SK-N-SH (cell line): ENCODE measurements around the gene CLASP1. TPM values are rescaled to one million over a fixed set of nuclear protein-coding genes. Genes with fewer than 3 reads are reported as not detected.

Experiments used
- CTCF ChIA-PET: fragments of 300-600, 350-600 bp; formaldehyde crosslinking; extraction: SDS; loops from one replicate; lab custom pipeline; 2021; lab: Yijun Ruan, JAX
- POLR2A ChIA-PET: fragments of 350-600 bp; sonication (Branson Sonifier 250); formaldehyde crosslinking; extraction: SDS; loops from one replicate; lab custom pipeline; 2020; ENCODE audit warnings: antibody characterized with exemption, inconsistent platforms; lab: Yijun Ruan, JAX
- DNase-seq: peaks from one replicate; pipeline ENCODE4 v3.0.0; 2012
- H2AFZ ChIP-seq: fragments of 200-600 bp; sonication (generic); 2 replicates; pipeline ENCODE4 v1.8.1; 2016; ENCODE audit warnings: antibody characterized with exemption, mild to moderate bottlenecking, low read depth
- H3F3A ChIP-seq: fragments of 200-600 bp; sonication (generic); replicated peaks from 2 replicates; pipeline ENCODE3; 2016; ENCODE audit warnings: antibody characterized with exemption, mild to moderate bottlenecking; ENCODE audit not compliant: insufficient read depth
- H3K27ac ChIP-seq, 2 experiments: fragments of 200-500 bp in 1 of 2; fragments of 200-600 bp in 1 of 2; sonication (Bioruptor generic) in 1 of 2; sonication (generic), shearing (Covaris generic) in 1 of 2; 2 replicates each; pipeline versions ENCODE4 v1.5.1 to v1.6.1; 2014 to 2016; ENCODE audit warnings: low read depth in 2 of 2, inconsistent platforms in 1 of 2, low read length in 1 of 2, mild to moderate bottlenecking in 1 of 2, mixed read lengths in 1 of 2
- H3K27me3 ChIP-seq: fragments of 200-600 bp; sonication (generic), shearing (Covaris generic); 2 replicates; pipeline ENCODE4 v1.6.1; 2016; ENCODE audit warnings: mixed run types; ENCODE audit not compliant: insufficient read depth
- H3K36me3 ChIP-seq, 2 experiments: fragments of 200-500 bp in 1 of 2; fragments of 200-600 bp in 1 of 2; sonication (Bioruptor generic) in 1 of 2; sonication (generic) in 1 of 2; replicated peaks in 1 of 2; 2 replicates each; pipeline versions ENCODE3 to v1.5.1; 2014 to 2016; ENCODE audit warnings: low read length in 1 of 2, mild to moderate bottlenecking in 1 of 2; ENCODE audit not compliant: insufficient read depth in 2 of 2, control insufficient read depth in 1 of 2
- H3K4me1 ChIP-seq, 2 experiments: fragments of 200-500 bp in 1 of 2; fragments of 200-600 bp in 1 of 2; sonication (Bioruptor generic) in 1 of 2; sonication (generic), shearing (Covaris generic) in 1 of 2; 2 replicates each; pipeline versions ENCODE4 v1.5.1 to v1.6.1; 2014 to 2016; ENCODE audit warnings: low read depth in 1 of 2, low read length in 1 of 2, mixed run types in 1 of 2; ENCODE audit not compliant: insufficient read depth in 2 of 2, control insufficient read depth in 1 of 2
- H3K4me2 ChIP-seq: fragments of 200-600 bp; sonication (generic), shearing (Covaris generic); 2 replicates; pipeline ENCODE4 v1.6.1; 2017; ENCODE audit warnings: mixed run types
- H3K4me3 ChIP-seq, 2 experiments: fragments of 200-500 bp in 1 of 2; fragments of 200-600 bp in 1 of 2; sonication (Bioruptor generic) in 1 of 2; sonication (generic), shearing (Covaris generic) in 1 of 2; 2 replicates each; pipeline versions ENCODE4 v1.5.1 to v1.8.1; 2014 to 2016; ENCODE audit warnings: low read depth in 2 of 2, inconsistent platforms in 1 of 2, low read length in 1 of 2, mild to moderate bottlenecking in 1 of 2, mixed read lengths in 1 of 2, moderate library complexity in 1 of 2
- H3K79me2 ChIP-seq: fragments of 200-600 bp; sonication (generic); 2 replicates; pipeline ENCODE4 v1.8.1; 2017; ENCODE audit warnings: mild to moderate bottlenecking; ENCODE audit not compliant: insufficient read depth
- H3K9ac ChIP-seq: fragments of 200-600 bp; sonication (generic); 2 replicates; pipeline ENCODE4 v1.6.1; 2017; ENCODE audit warnings: mixed run types
- H3K9me2 ChIP-seq: fragments of 200-600 bp; sonication (generic); 2 replicates; pipeline ENCODE4 v1.6.1; 2017; ENCODE audit warnings: mixed run types
- H3K9me3 ChIP-seq: fragments of 200-600 bp; sonication (generic); 2 replicates; pipeline ENCODE4 v1.6.1; 2017; ENCODE audit warnings: mixed run types, mild to moderate bottlenecking, moderate library complexity
- H4K20me1 ChIP-seq: fragments of 200-600 bp; sonication (generic); 2 replicates; pipeline ENCODE4 v1.6.1; 2017; ENCODE audit warnings: mild to moderate bottlenecking, mixed run types; ENCODE audit not compliant: insufficient read depth
- CTCF ChIP-seq: fragments of 200-600 bp; sonication (generic); IDR thresholded peaks from 2 replicates; pipeline ENCODE4 v1.6.1; 2017; ENCODE audit warnings: antibody characterized with exemption, mild to moderate bottlenecking, moderate library complexity
- EP300 ChIP-seq, 2 experiments: IDR thresholded peaks; 2 replicates each; pipeline versions ENCODE4 v1.4.0 to v1.6.1; 2012; ENCODE audit warnings: borderline replicate concordance in 1 of 2, low read depth in 1 of 2, low read length in 1 of 2
- FOXJ3 ChIP-seq: sonication (generic); formaldehyde crosslinking; IDR thresholded peaks from 2 replicates; pipeline ENCODE4 v1.5.1; 2020; ENCODE audit warnings: mild to moderate bottlenecking, missing genetic modification reagents
- FOXM1 ChIP-seq: IDR thresholded peaks from 2 replicates; pipeline ENCODE4 v1.4.0; 2012; ENCODE audit warnings: low read depth, mild to moderate bottlenecking
- MEF2A ChIP-seq: IDR thresholded peaks from 2 replicates; pipeline ENCODE4 v1.4.0; 2012; ENCODE audit warnings: low read depth, borderline replicate concordance
- NFIC ChIP-seq: IDR thresholded peaks from 2 replicates; pipeline ENCODE4 v1.4.0; 2012; ENCODE audit warnings: borderline replicate concordance
- NRF1 ChIP-seq: IDR thresholded peaks from 2 replicates; pipeline ENCODE4 v1.6.1; 2012; ENCODE audit warnings: low read depth, mild to moderate bottlenecking, low read length
- RAD21 ChIP-seq: IDR thresholded peaks from 2 replicates; pipeline ENCODE4 v1.6.1; 2012; ENCODE audit warnings: mild to moderate bottlenecking, low read length
- RCOR1 ChIP-seq: fragments of 150-350 bp; IDR thresholded peaks from 2 replicates; pipeline ENCODE4 v1.6.1; 2017; ENCODE audit warnings: antibody characterized with exemption, low read length
- RXRA ChIP-seq: IDR thresholded peaks from 2 replicates; pipeline ENCODE4 v1.4.0; 2012; ENCODE audit warnings: low read depth, mild to moderate bottlenecking, borderline replicate concordance
- SIN3A ChIP-seq: IDR thresholded peaks from 2 replicates; pipeline ENCODE4 v1.6.1; 2012; ENCODE audit warnings: low read depth, mild to moderate bottlenecking, low read length, moderate library complexity, borderline replicate concordance
- TEAD4 ChIP-seq: IDR thresholded peaks from 2 replicates; pipeline ENCODE4 v1.4.0; 2012; ENCODE audit warnings: mild to moderate bottlenecking, borderline replicate concordance; ENCODE audit not compliant: insufficient read depth
- YY1 ChIP-seq: IDR thresholded peaks from 2 replicates; pipeline ENCODE4 v1.4.0; 2012; ENCODE audit warnings: low read depth, mild to moderate bottlenecking
- WGBS: methylation state at CpG from one replicate; pipeline ENCODE4 v1.1.6; 2017; ENCODE audit warnings: low lambda C conversion rate; 5-methylcytosine and 5-hydroxymethylcytosine counted together
- polyA plus RNA-seq, 3 experiments: library from polyadenylated mRNA; depleted of rRNA; stranded (reverse); fragments of >200 nt; gene quantifications; 2 replicates each; pipeline ENCODE4 v1.2.3, GENCODE V29; 2012
- TF ChIP-seq, protein P1 (sequence below): IDR thresholded peaks from 2 replicates; pipeline ENCODE4 v1.4.0; 2012; ENCODE audit warnings: low read depth, borderline replicate concordance

Gene CLASP1
- polyA plus RNA-seq, 1 of the 3 experiments (the other 2 are of a cell fraction) = 4.9 TPM

GRCh38 chr2:121372721-121373353, 276.4 kb downstream of the CLASP1 start:
- H3K79me2 ChIP-seq = no peaks in the 10 kb centered on the region
- H3K4me1 ChIP-seq = no peaks in the 10 kb centered on the region; a peak in 1 of 4 replicates
- H3K9me2 ChIP-seq = no peaks in the 10 kb centered on the region
- no peak overlapping the region for H3K4me3 ChIP-seq
- no peaks in the 10 kb centered on the region for H4K20me1 ChIP-seq
- 92% methylated on average over 7 of the region's 7 CpGs for WGBS
- H3K9me3 ChIP-seq = no peaks in the 10 kb centered on the region
- H3K4me2 ChIP-seq = no peak overlapping the region
- H2AFZ ChIP-seq = no peak overlapping the region
- no peaks in the 10 kb centered on the region for H3F3A ChIP-seq
- peaks cover 39 to 40% of the 10 kb centered on the region in 2 experiments for H3K36me3 ChIP-seq
- ChIA-PET POLR2A (no interaction called here), CTCF (no interaction called here)
- no peak for TF ChIP-seq MEF2A
- TF ChIP-seq RCOR1 = no peak
- no peak for TF ChIP-seq YY1
- TF ChIP-seq CTCF = no peak
- TF ChIP-seq, protein P1, sequence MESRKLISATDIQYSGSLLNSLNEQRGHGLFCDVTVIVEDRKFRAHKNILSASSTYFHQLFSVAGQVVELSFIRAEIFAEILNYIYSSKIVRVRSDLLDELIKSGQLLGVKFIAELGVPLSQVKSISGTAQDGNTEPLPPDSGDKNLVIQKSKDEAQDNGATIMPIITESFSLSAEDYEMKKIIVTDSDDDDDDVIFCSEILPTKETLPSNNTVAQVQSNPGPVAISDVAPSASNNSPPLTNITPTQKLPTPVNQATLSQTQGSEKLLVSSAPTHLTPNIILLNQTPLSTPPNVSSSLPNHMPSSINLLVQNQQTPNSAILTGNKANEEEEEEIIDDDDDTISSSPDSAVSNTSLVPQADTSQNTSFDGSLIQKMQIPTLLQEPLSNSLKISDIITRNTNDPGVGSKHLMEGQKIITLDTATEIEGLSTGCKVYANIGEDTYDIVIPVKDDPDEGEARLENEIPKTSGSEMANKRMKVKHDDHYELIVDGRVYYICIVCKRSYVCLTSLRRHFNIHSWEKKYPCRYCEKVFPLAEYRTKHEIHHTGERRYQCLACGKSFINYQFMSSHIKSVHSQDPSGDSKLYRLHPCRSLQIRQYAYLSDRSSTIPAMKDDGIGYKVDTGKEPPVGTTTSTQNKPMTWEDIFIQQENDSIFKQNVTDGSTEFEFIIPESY = no peak
- TF ChIP-seq FOXM1 = no peak
- no peak for TF ChIP-seq NRF1
- no peak for TF ChIP-seq EP300 (IDR thresholded peaks at IDR 0.05; ENCODE audit: borderline replicate concordance in 1 of 2, low read depth in 1 of 2, low read length in 1 of 2)
- no peak for TF ChIP-seq NFIC
- TF ChIP-seq RAD21 = no peak
- no peak for TF ChIP-seq FOXJ3 (CRISPR knock-in tag)
- no peak for TF ChIP-seq SIN3A
- no peak for DNase-seq
- no peak overlapping the region for H3K27ac ChIP-seq
- H3K27me3 ChIP-seq = no peaks in the 10 kb centered on the region
- no peak overlapping the region for H3K9ac ChIP-seq

DNA sequence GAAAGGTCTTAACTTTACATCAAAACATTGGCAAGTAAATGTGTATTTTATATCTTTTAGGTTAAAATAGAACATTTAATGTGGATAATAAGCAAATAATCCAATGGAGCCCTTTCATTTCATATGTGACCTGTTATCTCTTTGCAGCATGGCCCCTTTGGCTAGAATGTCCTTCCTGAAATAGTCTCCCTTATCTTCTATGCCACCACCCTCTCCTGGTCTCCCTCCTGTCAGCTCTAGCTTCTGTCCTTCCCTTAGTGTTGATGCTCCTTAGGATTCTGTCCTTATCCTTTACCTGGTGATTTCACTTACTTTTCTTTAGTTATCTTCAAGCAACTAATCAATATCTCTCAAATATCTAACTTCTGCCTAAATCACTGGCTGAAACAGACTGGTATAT, 277.2 kb downstream of the CLASP1 start:
- H3K27me3 ChIP-seq = no peaks in the 10 kb centered on the region
- ChIA-PET CTCF (no interaction called here), POLR2A (no interaction called here)
- no peak for DNase-seq
- no peak for TF ChIP-seq TEAD4
- no peak for TF ChIP-seq RXRA
- H4K20me1 ChIP-seq = no peaks in the 10 kb centered on the region
- no peak overlapping the region for H3K4me2 ChIP-seq
- no peak overlapping the region for H2AFZ ChIP-seq
- no peak overlapping the region for H3K4me3 ChIP-seq
- no peak overlapping the region for H3K9ac ChIP-seq
- peaks cover 37 to 41% of the 10 kb centered on the region in 2 experiments for H3K36me3 ChIP-seq
- H3K9me3 ChIP-seq = no peaks in the 10 kb centered on the region
- H3K79me2 ChIP-seq = no peaks in the 10 kb centered on the region
- H3K9me2 ChIP-seq = no peaks in the 10 kb centered on the region
- H3K27ac ChIP-seq = no peak overlapping the region
- no peaks in the 10 kb centered on the region for H3K4me1 ChIP-seq
- no peaks in the 10 kb centered on the region for H3F3A ChIP-seq
